ENCODE data around the gene ATG7.

DNA sequence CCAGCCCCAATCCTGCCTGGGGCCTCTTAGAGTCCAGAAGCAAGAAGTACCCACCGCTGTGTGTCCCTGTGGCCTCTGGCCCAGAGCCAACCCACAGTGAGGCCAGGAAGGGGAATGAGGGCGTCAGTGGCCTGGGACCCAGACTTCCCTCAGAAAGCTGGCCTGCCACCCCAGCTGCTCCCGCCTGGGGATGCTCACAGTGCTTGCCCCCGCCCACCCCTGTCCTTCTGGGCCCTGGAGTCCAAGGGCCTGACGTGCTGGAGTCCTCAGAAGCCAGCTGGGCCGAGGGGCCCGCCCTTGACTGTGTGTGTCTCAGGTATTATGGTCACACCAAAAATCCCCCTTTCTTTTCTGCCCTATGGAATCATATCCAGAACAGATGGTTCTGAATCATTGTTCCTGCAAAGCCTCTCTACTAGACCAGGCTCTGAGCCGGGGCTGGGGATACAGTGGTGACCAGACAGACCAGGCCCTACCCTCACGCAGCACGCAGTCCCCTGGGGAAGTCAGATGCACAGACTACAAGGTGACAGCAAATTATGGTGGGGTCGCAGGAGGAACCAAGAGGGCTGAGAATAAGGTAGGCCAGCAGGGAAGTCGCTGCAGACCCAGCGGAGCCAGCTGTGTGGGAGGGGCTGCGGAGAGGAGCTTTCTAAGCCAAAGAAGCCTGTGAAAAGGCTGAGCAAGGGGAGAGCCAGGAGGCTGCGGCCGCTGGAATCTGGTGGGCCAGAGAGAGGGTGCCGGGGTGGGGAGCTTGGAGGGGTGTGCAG lies 272.4 kb downstream of the ATG7 start:
- TF ChIP-seq POLR2A (IDR thresholded peaks at IDR 0.05; ENCODE audit: low read depth, low read length) (no peak), POLR2AphosphoS5 (IDR thresholded peaks at IDR 0.05; ENCODE audit: low read depth, low read length) (no peak), TAF1 (IDR thresholded peaks at IDR 0.05; ENCODE audit: borderline replicate concordance, low read depth, low read length) (no peak)

All from GM12892 (cell line).